Measurements from ENCODE around the gene CANX. TPM values are rescaled to one million over a fixed set of nuclear protein-coding genes. Genes with fewer than 3 reads are reported as not detected.

The CANX gene
- total RNA-seq, 1 experiment from 2014 or later = 766 TPM

- Histone ChIP-seq H4K20me1 (ENCODE audit: insufficient read depth) (peaks cover 9% of the 10 kb centered on the region; the same call in 1 of the 2 replicates), H3K9me2 (ENCODE audit: insufficient read depth) (no peaks in the 10 kb centered on the region), H3K79me2 (ENCODE audit: insufficient read depth, low read length) (peaks cover 81% of the 10 kb centered on the region), H3K4me2 (ENCODE audit: low read length) (peak overlapping the region; percentile 48), H3K27ac (ENCODE audit: low read depth, low read length) (peak overlapping the region; percentile 50), H3K4me1 (ENCODE audit: control insufficient read depth in 1 of 2, insufficient read depth in 2 of 2, low read length in 2 of 2) (peaks cover 11 to 47% of the 10 kb centered on the region in 2 experiments), H3K27me3 (ENCODE audit: insufficient read depth, low read length) (no peaks in the 10 kb centered on the region), H3K9me3 (ENCODE audit: control insufficient read depth in 1 of 2, insufficient read depth in 1 of 2, low read depth in 1 of 2, low read length in 2 of 2) (no peaks in the 10 kb centered on the region), H3K36me3 (ENCODE audit: control insufficient read depth in 1 of 2, insufficient read depth in 2 of 2, low read length in 2 of 2) (peaks cover 11 to 17% of the 10 kb centered on the region in 2 experiments; a peak in 3 of 4 replicates), H2AFZ (ENCODE audit: low read depth, low read length, poor library complexity, severe bottlenecking) (no peak overlapping the region), H3K4me3 (replicated peaks in 1 of 2; ENCODE audit: low read depth in 1 of 2, low read length in 2 of 2) (no peak overlapping the region), H3K9ac (ENCODE audit: low read length) (0 out of 2 replicates have a peak overlapping the region, but pooled peaks have one; percentile 22)
- no TSS peak for BruUV-seq (replicated peaks)
- peak; percentile 88 for ATAC-seq
- peak; percentile 83 to 97 (median 90) for TF ChIP-seq CTCF (IDR thresholded peaks at IDR 0.05 in 2 of 3, conservative IDR thresholded peaks at IDR 0.05 in 1 of 3; ENCODE audit: borderline replicate concordance in 1 of 3, insufficient read depth in 1 of 3, low read depth in 2 of 3, low read length in 2 of 3)
- peak; percentile 83 for TF ChIP-seq RAD21 (IDR thresholded peaks at IDR 0.05; ENCODE audit: low read depth)
- no peak for TF ChIP-seq SIN3A (IDR thresholded peaks at IDR 0.05; ENCODE audit: low read depth)
- TF ChIP-seq ELF1 (IDR thresholded peaks at IDR 0.05; ENCODE audit: borderline replicate concordance, low read depth) = no peak
- no peak for TF ChIP-seq EGR1 (IDR thresholded peaks at IDR 0.05; ENCODE audit: low read depth)
- CTCF ChIA-PET = interaction anchor here (0.8 to 1.7 kb wide), 8 partner anchors 8 to 328 kb away, joined by 3 to 6 read pairs (median 4); partner anchors contain the start of gene MAML1
- RAD21 ChIA-PET (ENCODE audit: low non-redundant PET in 1 of 2, low total read pairs in 2 of 2, uncharacterized antibody in 2 of 2, unreplicated experiment in 2 of 2) = no interaction called here
- DNase-seq (ENCODE audit: low read depth, low spot score) = peak; percentile 38
- POLR2A ChIA-PET = interaction anchor here (1.2 kb wide), 1 partner anchor 140 kb away, joined by 4 read pairs; the partner anchor contains the start of gene HNRNPH1
- intact Hi-C loops (cut with micrococcal nuclease) = loop anchor here (2.0 to 10.0 kb wide), 3 partner anchors 31 to 221 kb away; no protein-coding TSS in a partner anchor
Measured at GRCh38 chr5:179763215-179763945, 64.6 kb downstream of the CANX start.

Data from HCT116 (cell line).